COLO668 (cell line): ENCODE measurements around the gene BCAP29.

Experiments
- DNase-seq: peaks from one replicate; lab custom pipeline; 2025; ENCODE audit not compliant: unreplicated experiment; lab: John Stamatoyannopoulos, UW

BCAP29 gene

DNA sequence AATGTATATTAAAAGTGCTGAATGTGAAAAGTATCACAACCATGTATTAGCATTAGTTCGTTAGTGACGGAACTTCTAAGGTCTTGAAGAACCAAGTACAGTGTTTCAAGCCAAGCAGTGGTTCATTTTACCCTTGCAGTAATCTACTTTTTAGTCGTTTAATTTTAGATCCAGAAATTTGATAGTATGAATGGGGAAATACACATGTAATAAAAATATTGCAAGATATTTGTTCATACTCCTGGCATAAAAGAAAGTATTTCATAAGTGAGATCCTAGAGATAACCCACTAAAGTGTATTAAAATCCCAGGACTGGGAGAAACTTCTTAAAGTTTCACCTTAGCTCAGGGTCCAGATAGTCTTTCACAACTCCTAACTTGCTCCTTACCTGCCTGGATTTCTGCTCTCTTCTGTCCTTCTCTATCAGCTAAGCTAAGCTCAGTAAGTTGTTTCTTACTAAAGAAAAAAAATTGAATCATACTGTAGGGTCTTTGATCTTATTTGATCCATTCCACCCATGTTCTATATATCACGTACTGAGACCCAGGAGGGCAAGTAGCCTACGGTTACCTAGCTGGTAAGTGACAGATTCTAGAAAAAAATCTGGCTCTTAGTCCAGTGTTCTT lies 1.5 kb downstream of the BCAP29 start:
- DNase-seq, result no peak

- DNase-seq, result no peak
These were observed 2.8 kb downstream of the BCAP29 start for GRCh38 chr7:107582875-107583274.

- DNase-seq, result no peak
These were observed 4.7 kb downstream of the BCAP29 start for GRCh38 chr7:107584716-107585115.

DNA sequence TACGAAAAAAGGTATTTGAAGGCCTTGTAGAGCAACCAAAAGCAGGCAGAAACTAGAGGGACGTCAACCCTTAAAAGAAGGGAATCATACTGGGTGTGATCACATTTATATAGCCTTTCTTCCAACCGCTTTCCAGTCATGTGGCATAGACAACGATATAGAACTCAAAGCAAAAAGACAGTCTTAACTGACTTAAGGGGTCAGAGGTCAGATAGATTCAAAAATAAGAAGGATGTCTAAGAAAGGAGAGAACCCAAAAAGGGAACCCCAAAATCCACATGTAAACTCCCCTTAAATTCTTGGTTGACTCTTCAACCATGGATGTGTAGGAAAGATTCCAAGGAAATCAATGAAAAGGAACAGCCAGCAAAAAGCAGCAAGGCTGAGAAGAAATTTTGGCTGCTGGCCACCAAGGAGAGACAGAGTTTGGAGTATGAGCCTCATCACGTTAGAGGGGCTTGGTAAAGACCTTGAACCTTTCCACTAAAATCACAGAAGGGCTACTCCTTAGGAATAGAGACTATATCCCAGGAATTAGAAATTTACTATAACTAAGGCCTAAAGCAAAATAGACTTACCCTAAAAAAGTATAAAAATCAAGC lies 8.6 kb downstream of the BCAP29 start:
- DNase-seq, result no peak

DNA sequence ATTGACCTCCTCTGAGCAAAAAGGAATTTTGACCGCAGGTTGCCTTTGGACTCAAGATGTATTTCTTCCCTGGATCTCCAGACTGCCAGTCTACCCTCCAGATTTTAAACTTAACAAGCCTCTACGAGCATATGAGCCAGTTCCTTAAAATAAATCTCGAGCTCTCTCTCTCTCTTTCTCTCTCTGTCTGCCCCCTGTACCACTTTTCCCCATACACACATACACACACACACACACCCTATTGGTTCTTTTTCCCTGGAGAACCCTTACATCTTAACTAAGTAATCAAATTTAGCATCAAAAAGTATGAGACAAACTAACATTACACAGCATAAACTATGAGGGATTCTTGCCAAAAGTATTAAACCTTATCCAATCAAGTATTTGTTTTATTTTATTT lies 11.4 kb downstream of the BCAP29 start:
- DNase-seq, result no peak

DNA sequence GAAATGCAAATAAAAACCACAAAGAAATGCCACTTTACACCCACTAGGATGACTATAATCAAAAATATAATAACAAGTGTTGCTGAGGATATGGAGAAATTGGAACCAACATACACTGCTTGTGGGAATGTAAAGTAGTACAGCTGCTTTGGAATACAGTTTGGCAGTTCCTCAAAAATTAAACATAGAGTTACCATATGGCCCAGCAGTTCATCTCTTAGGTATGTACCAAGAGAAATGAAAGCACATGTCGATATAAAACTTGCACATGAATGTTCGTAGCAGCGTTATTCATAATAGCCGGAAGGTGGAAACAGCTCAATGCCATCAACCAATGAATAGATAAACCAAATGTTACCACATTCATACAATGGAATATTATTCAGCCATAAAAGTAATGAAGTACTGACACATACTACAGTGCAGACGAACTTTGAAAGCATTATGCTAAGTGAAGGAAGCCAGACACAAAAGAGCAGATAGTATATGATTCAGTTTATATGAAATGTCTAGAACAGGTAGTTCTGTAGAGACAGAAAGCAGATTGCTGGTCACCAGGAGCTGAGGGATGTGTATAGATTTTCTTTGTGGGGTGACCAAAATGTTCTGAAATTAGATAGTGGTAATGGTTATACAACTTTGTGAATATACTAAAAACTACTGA lies 12.4 kb downstream of the BCAP29 start:
- DNase-seq, result no peak

DNA sequence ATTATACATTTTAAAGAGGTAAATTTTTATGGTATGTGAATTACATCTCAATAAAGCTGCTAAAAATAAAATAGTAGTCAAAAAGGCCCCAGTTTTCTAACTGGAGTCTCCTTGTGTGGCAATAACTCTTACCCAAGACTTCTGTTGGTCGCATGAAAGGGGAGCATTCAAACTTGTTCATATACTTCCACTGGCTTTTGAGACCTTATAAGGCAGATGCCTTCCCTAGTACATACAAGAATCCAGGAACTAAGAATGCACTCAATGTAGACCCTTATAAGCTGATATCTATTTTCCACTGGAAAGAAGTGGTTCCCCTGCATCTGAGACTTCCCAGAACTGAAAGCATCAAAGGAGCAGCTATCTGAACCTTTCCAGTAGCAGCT lies 13.0 kb downstream of the BCAP29 start:
- DNase-seq, result no peak

DNA sequence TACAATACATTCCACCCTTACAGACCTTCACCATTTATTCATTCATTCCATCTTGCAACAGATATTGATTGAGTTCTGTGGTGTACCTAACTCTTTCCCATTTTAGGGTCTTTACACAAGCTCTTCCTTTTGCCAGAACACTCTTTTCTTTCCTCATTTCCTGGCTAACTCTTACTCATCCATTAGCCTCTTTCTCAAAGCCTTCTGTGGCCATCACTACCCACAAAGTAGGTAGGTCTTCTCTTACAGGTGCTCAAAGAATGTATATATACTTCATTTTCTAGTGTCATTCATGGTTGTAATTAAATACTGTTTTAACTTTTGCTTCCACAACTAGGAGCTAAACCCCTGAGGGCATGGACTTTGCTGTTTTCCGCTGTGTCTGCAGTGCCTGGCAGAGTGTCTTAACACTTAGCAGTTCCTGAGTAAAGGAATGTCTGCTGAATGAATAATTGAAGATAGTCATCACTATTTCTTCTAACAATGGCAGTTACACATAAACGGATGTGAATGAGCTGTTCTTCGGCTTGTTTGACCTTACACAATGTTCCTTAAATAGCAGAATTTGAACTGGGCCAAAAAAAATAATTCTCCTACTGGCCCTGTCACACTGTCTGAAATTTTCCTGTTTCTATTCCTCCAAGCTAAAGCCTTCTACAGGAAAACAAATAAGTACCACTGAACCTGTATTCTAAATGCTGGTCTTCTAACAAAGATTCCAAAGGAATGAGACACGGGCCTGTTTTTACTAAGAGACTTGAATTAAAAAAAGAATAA lies 15.1 kb downstream of the BCAP29 start:
- DNase-seq, result no peak

GRCh38 chr7:107596881-107597581 lies 17.0 kb downstream of the BCAP29 start:
- no peak for DNase-seq

DNA sequence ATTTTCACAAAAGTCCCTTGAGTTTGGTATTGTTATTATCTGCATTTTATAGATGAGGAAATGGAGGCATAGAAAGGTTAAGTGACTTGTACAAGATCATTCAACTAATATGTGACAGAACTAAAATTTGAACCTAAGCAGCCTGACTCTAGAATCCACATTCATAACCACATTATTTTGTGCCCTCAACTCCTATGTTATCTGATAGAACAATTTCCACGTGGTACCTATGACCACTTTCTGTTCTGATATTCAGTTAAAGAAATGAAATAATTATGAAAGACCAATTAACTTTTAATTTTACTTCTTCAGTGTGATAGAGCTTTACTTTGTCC lies 17.5 kb downstream of the BCAP29 start:
- no peak for DNase-seq

DNA sequence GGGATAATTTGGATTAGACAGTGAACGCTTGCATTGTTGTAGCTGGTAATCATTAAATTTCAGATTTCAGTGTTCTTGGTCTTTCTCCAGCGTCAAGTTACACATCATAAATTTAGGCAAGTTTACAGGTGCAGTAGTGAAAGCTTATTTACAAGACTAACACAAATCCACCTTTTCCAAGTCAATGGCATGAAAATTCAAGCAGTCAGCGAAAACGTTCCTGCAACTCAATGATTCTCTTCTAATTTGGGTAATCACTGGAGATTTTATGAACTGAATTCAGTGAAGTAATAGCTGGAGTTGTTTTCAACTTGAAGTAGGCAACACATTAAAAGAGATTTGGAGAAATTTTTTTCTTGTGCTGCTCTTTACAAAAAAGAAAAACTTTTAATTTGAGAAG lies 17.9 kb downstream of the BCAP29 start:
- DNase-seq, result no peak

GRCh38 chr7:107599262-107599661 lies 19.2 kb downstream of the BCAP29 start:
- no peak for DNase-seq

DNA sequence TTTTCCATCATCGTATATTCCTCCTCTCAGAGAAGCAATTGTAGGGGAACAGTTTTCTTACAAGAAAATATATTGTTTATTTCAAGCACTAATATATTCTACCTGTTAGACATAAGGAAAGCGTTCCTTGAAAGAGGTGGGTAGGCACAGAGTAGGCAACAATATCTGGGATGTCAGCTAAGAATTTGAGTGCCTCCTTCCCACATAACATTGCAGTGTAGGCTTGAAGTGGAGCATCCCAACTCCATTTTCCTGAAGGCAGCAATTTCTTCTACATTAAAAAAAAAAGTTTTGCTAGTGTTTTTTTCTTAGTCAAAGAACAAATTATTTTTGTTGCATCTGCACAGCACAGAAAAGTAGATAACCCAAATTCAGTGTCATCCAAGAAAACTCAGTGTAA lies 20.8 kb downstream of the BCAP29 start:
- DNase-seq, result no peak

GRCh38 chr7:107605218-107605815 lies 25.3 kb downstream of the BCAP29 start:
- DNase-seq, result no peak

DNA sequence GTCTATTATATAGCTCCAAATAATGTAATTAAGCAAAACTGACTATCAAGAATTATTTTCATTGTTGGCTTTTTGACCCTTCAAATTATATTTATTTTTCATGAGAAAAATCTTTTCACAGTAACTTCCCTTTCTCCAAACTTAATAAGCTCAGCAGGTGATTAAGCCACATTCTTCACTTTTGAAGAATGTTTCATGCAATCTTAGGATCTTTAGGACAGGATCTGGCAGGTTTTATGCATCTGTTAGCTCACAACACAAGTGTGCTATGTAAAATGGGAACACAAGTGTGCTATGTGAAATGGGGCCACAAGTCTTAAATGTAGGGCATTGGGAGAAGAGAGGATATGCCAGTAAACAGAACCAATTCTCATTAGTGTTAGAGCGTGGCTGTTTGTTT lies 26.3 kb downstream of the BCAP29 start:
- no peak for DNase-seq

- no peak for DNase-seq
These were observed 29.8 kb downstream of the BCAP29 start for GRCh38 chr7:107609811-107610261.

GRCh38 chr7:107610323-107610722 lies 30.3 kb downstream of the BCAP29 start:
- DNase-seq, result no peak

- no peak for DNase-seq
These were observed 33.4 kb downstream of the BCAP29 start for GRCh38 chr7:107613439-107613838.

GRCh38 chr7:107613948-107614347 lies 33.9 kb downstream of the BCAP29 start:
- DNase-seq, result no peak

DNA sequence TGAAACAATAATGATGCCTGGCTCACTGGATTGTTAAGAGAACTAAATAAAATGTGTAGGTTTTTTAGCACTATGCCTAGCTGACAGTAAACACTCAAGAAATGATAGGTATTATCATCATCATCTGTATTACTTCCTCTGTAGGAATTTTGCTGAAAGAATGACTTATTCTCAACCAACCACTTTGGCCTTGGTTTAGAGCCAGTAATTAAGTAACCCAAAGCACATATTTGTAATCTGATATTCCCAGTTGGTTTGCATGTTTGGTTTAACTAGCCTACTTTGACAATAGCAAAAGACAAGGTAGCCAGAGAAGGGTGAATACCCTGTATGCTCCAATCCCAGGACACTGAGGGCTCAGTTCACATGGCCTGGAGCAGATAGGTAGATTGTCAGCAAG lies 34.4 kb downstream of the BCAP29 start:
- no peak for DNase-seq
